Activated T-cell treated with anti-CD3 and anti-CD28 coated beads, Interleukin-2, amount 50 U/mL, for 72 hours (primary cell): ENCODE data around the gene SPANXA1. TPM values are rescaled to one million over a fixed set of nuclear protein-coding genes. Genes with fewer than 3 reads are reported as not detected.
"Not testable (repeated sequence)": the region's sequence is repeated elsewhere in the genome, so short reads cannot be mapped to it uniquely, and the experiment has no call there.

Experiments
- ATAC-seq, 2 donors: fragments of 150-1000 bp; cut with Tn5 transposase; replicated peaks in 1 of 2; 2 replicates each; pipeline ENCODE4 v1.10.0; 2021; ENCODE audit warnings: moderate library complexity in 2 of 2, mild to moderate bottlenecking in 1 of 2
- DNase-seq, 2 donors: peaks; one replicate each; pipeline ENCODE4 v3.0.0; 2021 to 2022; ENCODE audit warnings: mixed read lengths in 1 of 2
- H3K27ac Mint-ChIP-seq: one replicate; pipeline ENCODE4 v1.8.0; 2022; ENCODE audit warnings: mild to moderate bottlenecking, moderate library complexity, mixed read lengths
- H3K27me3 Mint-ChIP-seq: one replicate; pipeline ENCODE4 v1.8.0; 2022; ENCODE audit warnings: low read depth, mixed read lengths
- H3K36me3 Mint-ChIP-seq, 2 donors: one replicate each; pipeline ENCODE4 v1.8.0; 2022; ENCODE audit warnings: mixed read lengths in 2 of 2, mild to moderate bottlenecking in 1 of 2; ENCODE audit not compliant: insufficient read depth in 2 of 2
- H3K4me1 Mint-ChIP-seq: one replicate; pipeline ENCODE4 v1.8.0; 2022; ENCODE audit warnings: low read depth, mixed read lengths
- H3K4me3 Mint-ChIP-seq, 2 donors: one replicate each; pipeline ENCODE4 v1.8.0; 2022; ENCODE audit warnings: mild to moderate bottlenecking in 2 of 2, mixed read lengths in 2 of 2, moderate library complexity in 2 of 2
- H3K9me3 Mint-ChIP-seq, 2 donors: one replicate each; pipeline ENCODE4 v1.8.0; 2022; ENCODE audit warnings: mixed read lengths in 2 of 2
- total RNA-seq, 2 donors: library from RNA; stranded (reverse); gene quantifications; one replicate each; pipeline ENCODE4 v1.2.3, GENCODE V29; 2022

SPANXA1 gene
- total RNA-seq = not detected

GRCh38 chrX:141584638-141585037 is at the start of gene SPANXA1:
Gene SPANXA1, minus strand, starts transcription at chrX:141584738. Its CDS starts 60 bp downstream, at chrX:141584678.
- H3K4me3 Mint-ChIP-seq, ATAC-seq, H3K27ac Mint-ChIP-seq, DNase-seq, H3K4me1 Mint-ChIP-seq, H3K36me3 Mint-ChIP-seq, H3K27me3 Mint-ChIP-seq, H3K9me3 Mint-ChIP-seq: not testable (repeated sequence)

GRCh38 chrX:141632124-141632523 is 47.6 kb upstream of the SPANXA1 start:
- no peaks in the 10 kb centered on the region for H3K4me1 Mint-ChIP-seq
- peaks cover 3 to 6% of the 10 kb centered on the region in 2 donors for H3K9me3 Mint-ChIP-seq
- no peaks in the 10 kb centered on the region for H3K36me3 Mint-ChIP-seq
- no peak overlapping the region for H3K4me3 Mint-ChIP-seq
- no peak for ATAC-seq
- no peak for DNase-seq
- H3K27ac Mint-ChIP-seq = no peak overlapping the region
- no peaks in the 10 kb centered on the region for H3K27me3 Mint-ChIP-seq

GRCh38 chrX:141619336-141619735 is 34.8 kb upstream of the SPANXA1 start:
- H3K27ac Mint-ChIP-seq = no peak overlapping the region
- peaks cover 0 to 4% of the 10 kb centered on the region in 2 donors for H3K9me3 Mint-ChIP-seq
- ATAC-seq = no peak
- H3K4me1 Mint-ChIP-seq = no peaks in the 10 kb centered on the region
- peaks cover 6% of the 10 kb centered on the region for H3K27me3 Mint-ChIP-seq
- no peak for DNase-seq
- no peaks in the 10 kb centered on the region for H3K36me3 Mint-ChIP-seq
- no peak overlapping the region for H3K4me3 Mint-ChIP-seq

- H3K27ac Mint-ChIP-seq = no peak overlapping the region
Measured at GRCh38 chrX:141609111-141609510, 24.6 kb upstream of the SPANXA1 start.

GRCh38 chrX:141589408-141589807 is 4.9 kb upstream of the SPANXA1 start, which contains the start of gene SPANXA2:
Gene SPANXA2, plus strand, starts transcription at chrX:141589708. Its CDS starts 60 bp downstream, at chrX:141589768.
- H3K4me3 Mint-ChIP-seq, DNase-seq, ATAC-seq, H3K27ac Mint-ChIP-seq, H3K9me3 Mint-ChIP-seq, H3K36me3 Mint-ChIP-seq, H3K27me3 Mint-ChIP-seq, H3K4me1 Mint-ChIP-seq: not testable (repeated sequence)

More at GRCh38 chrX:141609111-141609510, 24.6 kb upstream of the SPANXA1 start:
- Mint-ChIP-seq H3K4me1 (no peaks in the 10 kb centered on the region), H3K9me3 (peaks cover 2 to 6% of the 10 kb centered on the region in 2 donors), H3K4me3 (no peak overlapping the region), H3K27me3 (no peaks in the 10 kb centered on the region), H3K36me3 (no peaks in the 10 kb centered on the region)
- ATAC-seq (no peak), DNase-seq (no peak)

GRCh38 chrX:141542551-141542950 is 42.0 kb downstream of the SPANXA1 start:
- not testable (repeated sequence) for DNase-seq, H3K9me3 Mint-ChIP-seq, H3K4me1 Mint-ChIP-seq, H3K36me3 Mint-ChIP-seq, H3K4me3 Mint-ChIP-seq, H3K27me3 Mint-ChIP-seq, H3K27ac Mint-ChIP-seq, ATAC-seq

Other genes starting within 250 kb of the SPANXA1 start
- not detected for gene SPANXA2, start 5.0 kb upstream of the SPANXA1 start, total RNA-seq
- gene SPANXD, start 114.0 kb upstream of the SPANXA1 start, total RNA-seq = not detected